ENCODE results near the gene ABCA6. TPM values are rescaled to one million over a fixed set of nuclear protein-coding genes. Genes with fewer than 3 reads are reported as not detected.

The ABCA6 gene
- total and polyA plus RNA-seq, 9 of the 15 experiments (the other 6 are each of a cell fraction or from before 2014, with no cell fraction given): 0.06 to 0.73 (median 0.15) TPM

DNA sequence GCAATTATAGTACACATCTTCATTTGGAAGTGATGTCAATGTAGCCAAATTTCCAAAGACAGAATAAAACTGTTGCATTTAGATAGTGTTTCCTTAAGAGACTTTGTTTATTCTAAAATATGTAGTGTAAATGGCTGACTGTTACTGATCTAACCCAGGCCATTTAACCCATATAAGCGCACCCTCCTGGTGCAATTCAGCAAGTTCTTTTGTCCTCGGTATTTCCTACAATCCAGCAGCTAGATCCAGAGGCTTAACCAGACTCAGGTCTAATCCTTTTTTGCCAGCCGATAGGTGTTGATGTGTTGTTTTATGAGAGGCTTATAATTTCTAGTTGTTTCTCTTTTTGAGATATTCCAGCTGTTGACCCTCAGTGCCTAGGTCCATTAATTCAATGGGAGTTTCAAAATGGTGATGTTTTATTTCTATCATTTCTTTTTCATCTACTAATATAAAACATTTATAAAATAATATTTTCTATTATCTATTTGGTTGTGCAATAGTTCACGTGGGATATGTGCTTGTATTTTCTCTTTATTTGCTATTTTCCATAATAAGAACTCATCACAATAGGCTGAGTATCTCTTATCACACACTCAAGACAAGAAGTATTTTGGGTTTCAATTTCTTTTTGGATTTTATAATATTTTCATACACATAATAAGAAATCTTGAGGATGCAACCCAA, 95.4 kb downstream of the ABCA6 start (continued):
- TF ChIP-seq, protein P1, sequence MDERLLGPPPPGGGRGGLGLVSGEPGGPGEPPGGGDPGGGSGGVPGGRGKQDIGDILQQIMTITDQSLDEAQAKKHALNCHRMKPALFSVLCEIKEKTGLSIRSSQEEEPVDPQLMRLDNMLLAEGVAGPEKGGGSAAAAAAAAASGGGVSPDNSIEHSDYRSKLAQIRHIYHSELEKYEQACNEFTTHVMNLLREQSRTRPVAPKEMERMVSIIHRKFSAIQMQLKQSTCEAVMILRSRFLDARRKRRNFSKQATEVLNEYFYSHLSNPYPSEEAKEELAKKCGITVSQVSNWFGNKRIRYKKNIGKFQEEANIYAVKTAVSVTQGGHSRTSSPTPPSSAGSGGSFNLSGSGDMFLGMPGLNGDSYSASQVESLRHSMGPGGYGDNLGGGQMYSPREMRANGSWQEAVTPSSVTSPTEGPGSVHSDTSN (CRISPR knock-in tag; IDR thresholded peaks at IDR 0.05; ENCODE audit: low read depth): no peak
- TF ChIP-seq, protein P1 (tag; conservative IDR thresholded peaks at IDR 0.05; ENCODE audit: low read depth): 0 out of 2 replicates have a peak, but pooled peaks have one; percentile 5
- TF ChIP-seq BACH1 (tag; IDR thresholded peaks at IDR 0.05) (0 out of 2 replicates have a peak, but pooled peaks have one; percentile 26), HLTF (IDR thresholded peaks at IDR 0.05) (no peak), GABPA (tag; conservative IDR thresholded peaks at IDR 0.05; ENCODE audit: low read depth) (no peak), YBX1 (IDR thresholded peaks at IDR 0.05) (no peak), ZNF3 (CRISPR knock-in tag; IDR thresholded peaks at IDR 0.05) (no peak), ZNF253 (CRISPR knock-in tag; conservative IDR thresholded peaks at IDR 0.05) (no peak), KLF10 (CRISPR knock-in tag; IDR thresholded peaks at IDR 0.05) (no peak), NFYB (IDR thresholded peaks at IDR 0.05; ENCODE audit: extremely low read depth, insufficient read length) (no peak)
- TF ChIP-seq, protein P2, sequence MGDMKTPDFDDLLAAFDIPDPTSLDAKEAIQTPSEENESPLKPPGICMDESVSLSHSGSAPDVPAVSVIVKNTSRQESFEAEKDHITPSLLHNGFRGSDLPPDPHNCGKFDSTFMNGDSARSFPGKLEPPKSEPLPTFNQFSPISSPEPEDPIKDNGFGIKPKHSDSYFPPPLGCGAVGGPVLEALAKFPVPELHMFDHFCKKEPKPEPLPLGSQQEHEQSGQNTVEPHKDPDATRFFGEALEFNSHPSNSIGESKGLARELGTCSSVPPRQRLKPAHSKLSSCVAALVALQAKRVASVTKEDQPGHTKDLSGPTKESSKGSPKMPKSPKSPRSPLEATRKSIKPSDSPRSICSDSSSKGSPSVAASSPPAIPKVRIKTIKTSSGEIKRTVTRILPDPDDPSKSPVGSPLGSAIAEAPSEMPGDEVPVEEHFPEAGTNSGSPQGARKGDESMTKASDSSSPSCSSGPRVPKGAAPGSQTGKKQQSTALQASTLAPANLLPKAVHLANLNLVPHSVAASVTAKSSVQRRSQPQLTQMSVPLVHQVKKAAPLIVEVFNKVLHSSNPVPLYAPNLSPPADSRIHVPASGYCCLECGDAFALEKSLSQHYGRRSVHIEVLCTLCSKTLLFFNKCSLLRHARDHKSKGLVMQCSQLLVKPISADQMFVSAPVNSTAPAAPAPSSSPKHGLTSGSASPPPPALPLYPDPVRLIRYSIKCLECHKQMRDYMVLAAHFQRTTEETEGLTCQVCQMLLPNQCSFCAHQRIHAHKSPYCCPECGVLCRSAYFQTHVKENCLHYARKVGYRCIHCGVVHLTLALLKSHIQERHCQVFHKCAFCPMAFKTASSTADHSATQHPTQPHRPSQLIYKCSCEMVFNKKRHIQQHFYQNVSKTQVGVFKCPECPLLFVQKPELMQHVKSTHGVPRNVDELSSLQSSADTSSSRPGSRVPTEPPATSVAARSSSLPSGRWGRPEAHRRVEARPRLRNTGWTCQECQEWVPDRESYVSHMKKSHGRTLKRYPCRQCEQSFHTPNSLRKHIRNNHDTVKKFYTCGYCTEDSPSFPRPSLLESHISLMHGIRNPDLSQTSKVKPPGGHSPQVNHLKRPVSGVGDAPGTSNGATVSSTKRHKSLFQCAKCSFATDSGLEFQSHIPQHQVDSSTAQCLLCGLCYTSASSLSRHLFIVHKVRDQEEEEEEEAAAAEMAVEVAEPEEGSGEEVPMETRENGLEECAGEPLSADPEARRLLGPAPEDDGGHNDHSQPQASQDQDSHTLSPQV (IDR thresholded peaks at IDR 0.05): 0 out of 2 replicates have a peak, but pooled peaks have one; percentile 63
- TF ChIP-seq, protein P3, sequence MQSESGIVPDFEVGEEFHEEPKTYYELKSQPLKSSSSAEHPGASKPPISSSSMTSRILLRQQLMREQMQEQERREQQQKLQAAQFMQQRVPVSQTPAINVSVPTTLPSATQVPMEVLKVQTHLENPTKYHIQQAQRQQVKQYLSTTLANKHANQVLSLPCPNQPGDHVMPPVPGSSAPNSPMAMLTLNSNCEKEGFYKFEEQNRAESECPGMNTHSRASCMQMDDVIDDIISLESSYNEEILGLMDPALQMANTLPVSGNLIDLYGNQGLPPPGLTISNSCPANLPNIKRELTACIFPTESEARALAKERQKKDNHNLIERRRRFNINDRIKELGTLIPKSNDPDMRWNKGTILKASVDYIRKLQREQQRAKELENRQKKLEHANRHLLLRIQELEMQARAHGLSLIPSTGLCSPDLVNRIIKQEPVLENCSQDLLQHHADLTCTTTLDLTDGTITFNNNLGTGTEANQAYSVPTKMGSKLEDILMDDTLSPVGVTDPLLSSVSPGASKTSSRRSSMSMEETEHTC (IDR thresholded peaks at IDR 0.05): no peak
- TF ChIP-seq, protein P4, sequence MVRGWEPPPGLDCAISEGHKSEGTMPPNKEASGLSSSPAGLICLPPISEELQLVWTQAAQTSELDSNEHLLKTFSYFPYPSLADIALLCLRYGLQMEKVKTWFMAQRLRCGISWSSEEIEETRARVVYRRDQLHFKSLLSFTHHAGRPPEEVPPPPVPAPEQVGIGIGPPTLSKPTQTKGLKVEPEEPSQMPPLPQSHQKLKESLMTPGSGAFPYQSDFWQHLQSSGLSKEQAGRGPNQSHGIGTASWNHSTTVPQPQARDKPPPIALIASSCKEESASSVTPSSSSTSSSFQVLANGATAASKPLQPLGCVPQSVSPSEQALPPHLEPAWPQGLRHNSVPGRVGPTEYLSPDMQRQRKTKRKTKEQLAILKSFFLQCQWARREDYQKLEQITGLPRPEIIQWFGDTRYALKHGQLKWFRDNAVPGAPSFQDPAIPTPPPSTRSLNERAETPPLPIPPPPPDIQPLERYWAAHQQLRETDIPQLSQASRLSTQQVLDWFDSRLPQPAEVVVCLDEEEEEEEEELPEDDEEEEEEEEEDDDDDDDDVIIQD (CRISPR knock-in tag; IDR thresholded peaks at IDR 0.05): no peak
- TF ChIP-seq, protein P5, sequence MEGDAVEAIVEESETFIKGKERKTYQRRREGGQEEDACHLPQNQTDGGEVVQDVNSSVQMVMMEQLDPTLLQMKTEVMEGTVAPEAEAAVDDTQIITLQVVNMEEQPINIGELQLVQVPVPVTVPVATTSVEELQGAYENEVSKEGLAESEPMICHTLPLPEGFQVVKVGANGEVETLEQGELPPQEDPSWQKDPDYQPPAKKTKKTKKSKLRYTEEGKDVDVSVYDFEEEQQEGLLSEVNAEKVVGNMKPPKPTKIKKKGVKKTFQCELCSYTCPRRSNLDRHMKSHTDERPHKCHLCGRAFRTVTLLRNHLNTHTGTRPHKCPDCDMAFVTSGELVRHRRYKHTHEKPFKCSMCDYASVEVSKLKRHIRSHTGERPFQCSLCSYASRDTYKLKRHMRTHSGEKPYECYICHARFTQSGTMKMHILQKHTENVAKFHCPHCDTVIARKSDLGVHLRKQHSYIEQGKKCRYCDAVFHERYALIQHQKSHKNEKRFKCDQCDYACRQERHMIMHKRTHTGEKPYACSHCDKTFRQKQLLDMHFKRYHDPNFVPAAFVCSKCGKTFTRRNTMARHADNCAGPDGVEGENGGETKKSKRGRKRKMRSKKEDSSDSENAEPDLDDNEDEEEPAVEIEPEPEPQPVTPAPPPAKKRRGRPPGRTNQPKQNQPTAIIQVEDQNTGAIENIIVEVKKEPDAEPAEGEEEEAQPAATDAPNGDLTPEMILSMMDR (IDR thresholded peaks at IDR 0.05 in 2 of 3, conservative IDR thresholded peaks at IDR 0.05 in 1 of 3; ENCODE audit: insufficient read depth in 2 of 3, low read depth in 1 of 3, low read length in 3 of 3): peak in 2 of 3 experiments; percentile 13 to 23; a peak in 2 of 6 replicates

Measured in K562 (cell line).